DMS79 treated with DMSO at 0.1 percent for 48 hours (cell line): Measurements from ENCODE around the gene ZNF263.
A peak's percentile ranks its signal among the peaks of the same experiment; 100 is the strongest.

Experiments
- DNase-seq: peaks from one replicate; lab custom pipeline; 2025; lab: John Stamatoyannopoulos, UW

The ZNF263 gene

GRCh38 chr16:3282730-3283542 is at the start of gene ZNF263:
TSS of gene ZNF263 (plus strand) at chr16:3283491. CDS start at chr16:3283819, 328 bp downstream.
- peak; percentile 96 for DNase-seq

DNA sequence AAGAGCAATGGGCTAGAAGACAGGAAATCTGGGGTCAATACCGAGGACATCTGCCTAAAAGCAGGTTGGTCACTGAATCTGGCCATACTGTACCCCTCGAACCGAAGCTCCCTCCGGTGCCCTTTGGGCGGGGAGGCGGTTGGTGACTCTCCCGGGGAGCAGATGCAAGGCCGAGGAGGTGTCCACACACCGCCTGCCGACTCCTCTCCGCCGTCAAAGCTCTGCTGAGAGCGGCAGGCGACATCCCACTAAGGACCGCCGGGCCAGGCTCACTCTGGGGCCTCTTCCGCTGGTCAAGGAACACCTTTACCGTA is 48.8 kb upstream of the ZNF263 start:
- DNase-seq, result no peak

- DNase-seq, result peak; percentile 84
Observed at GRCh38 chr16:3234857-3235561, 48.3 kb upstream of the ZNF263 start, which contains the start of gene ZNF200. TSS of gene ZNF200 (minus strand) at chr16:3235158. CDS start at chr16:3233755, 1,403 bp downstream.

DNA sequence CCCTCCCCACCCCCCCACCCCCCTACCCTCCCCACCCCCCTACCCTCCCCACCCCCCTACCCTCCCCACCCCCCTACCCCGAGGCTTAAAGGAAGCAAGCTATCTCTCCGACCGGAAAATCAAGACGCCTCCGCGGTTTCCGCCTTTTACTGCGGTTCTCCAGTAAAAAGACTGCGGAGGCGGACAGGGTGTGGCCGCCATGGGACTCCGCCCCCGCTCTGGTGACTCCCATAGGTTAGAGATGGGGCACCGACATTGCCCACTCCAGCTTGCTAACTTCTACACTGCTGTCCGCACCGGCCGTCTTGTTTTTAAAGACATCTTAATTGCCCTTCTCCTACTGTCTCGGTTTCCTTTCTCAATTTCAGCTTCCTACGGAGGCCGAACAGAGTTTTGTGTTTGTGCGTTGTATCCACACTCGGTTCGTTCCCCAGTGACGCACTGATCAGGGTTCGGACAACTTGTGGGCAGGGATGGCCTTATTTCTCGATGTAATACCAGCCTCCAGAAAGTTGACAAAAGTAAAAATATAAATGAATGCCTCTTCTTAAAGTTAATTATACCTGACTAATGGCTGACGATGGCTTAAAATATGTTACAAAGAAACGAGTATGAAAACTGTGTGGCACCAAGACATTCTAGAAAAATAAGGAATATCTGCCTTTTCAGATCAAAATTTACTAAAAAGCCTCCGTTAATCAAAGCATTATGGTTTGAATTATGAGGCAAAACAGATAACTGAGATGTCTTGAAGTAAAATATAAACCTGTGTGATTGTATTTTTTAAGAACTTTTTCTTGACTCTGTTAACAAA is 47.2 kb upstream of the ZNF263 start:
- no peak for DNase-seq

DNA sequence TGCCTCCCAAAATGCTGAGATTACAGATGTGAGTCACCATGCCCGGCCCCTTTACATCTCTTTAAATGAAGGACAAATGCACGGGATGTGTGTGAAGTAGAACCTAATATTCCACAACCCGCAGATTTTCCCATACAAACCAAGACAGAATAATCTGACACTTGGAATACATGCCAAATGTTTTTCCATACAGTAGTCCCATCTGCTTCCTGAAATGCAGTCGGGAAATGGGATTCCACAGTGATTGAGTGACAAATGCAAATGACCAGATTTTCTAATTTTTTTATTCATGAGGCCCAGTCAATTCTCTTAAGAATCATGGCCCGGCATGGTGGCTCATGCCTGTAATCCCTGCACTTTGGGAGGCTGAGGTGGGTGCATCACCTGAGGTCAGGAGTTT is 41.5 kb upstream of the ZNF263 start:
- DNase-seq, result no peak

DNA sequence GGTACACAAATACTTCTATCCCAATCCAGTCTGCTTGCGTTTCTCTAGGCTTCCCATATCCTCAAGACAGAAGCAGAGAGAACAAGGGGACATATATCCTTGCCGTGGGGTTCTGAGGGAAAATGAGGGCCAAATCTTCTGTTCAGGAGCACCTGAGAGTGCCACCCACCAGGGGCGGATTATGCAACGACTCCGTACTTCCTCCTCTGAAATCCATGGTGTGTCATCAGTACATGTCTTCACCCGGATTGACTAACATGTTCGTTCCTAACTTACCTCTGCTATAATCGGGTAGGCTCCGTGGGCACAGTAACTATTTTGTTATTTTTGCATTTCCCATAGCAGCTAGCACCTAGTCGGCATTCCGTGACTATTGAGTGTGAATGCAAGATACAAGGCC is 40.6 kb upstream of the ZNF263 start:
- no peak for DNase-seq

DNA sequence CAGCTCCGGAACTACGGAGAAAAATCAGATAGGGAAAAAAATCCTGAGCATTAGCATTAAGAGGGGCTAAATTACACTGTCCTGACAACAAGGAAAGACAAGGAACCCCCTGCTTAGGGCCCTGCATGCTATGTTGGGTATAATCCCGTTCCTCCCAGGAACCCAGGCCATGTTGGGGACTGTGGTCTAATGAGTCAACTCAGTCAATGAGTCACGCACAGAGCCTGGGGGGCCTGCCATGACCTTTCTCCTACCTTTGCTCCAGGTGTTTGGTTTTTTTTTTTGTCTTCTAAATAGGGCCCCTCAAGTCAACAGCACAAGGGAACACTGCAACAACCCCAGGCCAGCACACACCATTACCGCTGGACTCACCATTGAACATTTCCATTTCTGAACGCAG is 39.4 kb upstream of the ZNF263 start:
- DNase-seq, result no peak

DNA sequence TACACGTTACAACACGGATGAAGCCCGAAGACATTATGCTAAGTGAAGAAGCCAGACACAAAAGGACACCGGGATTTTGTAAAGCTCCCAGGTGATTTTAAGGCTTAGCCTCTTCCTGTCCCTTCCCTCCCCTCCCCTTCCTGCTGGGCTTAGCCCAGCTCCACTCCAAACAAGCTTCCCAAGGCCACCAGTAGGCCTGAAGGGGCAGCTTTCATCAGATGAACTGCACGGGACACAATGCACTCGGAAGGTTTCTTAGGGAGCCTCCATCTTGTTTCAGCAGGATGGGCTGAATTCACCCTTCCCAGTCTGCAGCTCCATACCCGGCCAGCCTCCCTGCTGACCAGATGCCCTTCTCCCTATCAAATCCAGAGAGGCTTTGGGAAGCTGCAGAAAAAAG is 37.3 kb upstream of the ZNF263 start:
- DNase-seq, result no peak

GRCh38 chr16:3246876-3247275 is 36.4 kb upstream of the ZNF263 start:
- DNase-seq, result no peak

- DNase-seq, result no peak
Observed at GRCh38 chr16:3248596-3248995, 34.7 kb upstream of the ZNF263 start.

- DNase-seq, result no peak
Observed at GRCh38 chr16:3249020-3249419, 34.3 kb upstream of the ZNF263 start.

- DNase-seq, result no peak
Observed at GRCh38 chr16:3249451-3249850, 33.8 kb upstream of the ZNF263 start.

DNA sequence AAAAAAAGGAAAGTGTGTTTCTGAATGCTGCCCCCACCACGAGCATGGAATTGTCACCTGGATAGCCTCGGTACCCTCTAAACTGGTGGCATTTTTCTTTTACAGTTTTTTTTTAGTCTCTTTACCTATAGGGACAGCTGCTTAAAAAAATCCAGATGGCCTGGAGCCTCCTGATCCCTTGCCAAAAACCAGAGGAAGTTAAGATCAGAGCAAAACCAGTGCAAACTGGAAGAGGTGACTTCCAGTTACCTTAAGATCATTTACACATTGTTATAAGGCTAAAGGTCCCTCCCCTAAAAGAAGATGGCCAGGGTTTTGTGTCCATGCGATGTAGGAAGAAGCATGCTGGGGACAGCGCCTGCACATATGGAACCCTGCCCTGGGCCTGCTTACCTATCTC is 30.3 kb upstream of the ZNF263 start:
- no peak for DNase-seq

- DNase-seq, result no peak
Observed at GRCh38 chr16:3254309-3254708, 29.0 kb upstream of the ZNF263 start.

DNA sequence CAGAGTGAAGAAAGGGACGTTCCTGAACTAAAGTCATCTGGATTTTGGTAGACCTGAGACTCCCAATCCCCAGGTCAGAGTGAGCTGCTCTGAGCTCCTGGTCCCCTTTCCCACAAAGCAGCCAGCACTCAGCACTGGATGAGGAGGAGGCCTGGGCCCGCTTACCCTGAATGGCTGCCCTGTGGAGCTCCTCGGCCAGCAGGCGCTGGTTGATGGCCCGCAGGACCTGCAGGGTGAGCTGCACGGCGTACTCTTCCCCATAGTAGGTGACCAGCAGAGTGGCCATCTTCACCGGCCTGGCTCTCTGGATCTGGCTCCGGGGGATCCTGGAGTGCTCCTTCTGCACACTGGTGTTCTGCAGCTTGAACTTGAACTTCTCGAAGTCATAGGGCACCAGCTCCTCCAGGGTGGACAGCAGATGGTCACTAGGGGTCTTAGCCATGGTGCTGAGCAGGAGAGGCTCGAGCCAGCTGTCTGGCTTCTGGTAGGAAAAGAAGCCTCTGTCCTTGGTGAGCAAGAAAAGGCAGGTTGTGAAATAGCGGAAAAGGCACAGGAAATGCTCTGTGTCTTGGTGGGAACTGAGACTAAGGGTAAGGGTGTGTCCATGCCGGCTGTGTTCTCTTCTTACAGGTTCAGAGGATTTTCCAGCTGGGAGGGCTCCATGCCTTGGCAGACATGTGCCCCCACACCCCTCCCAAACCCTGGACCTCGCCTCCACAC is 27.0 kb upstream of the ZNF263 start, which contains the start of gene MEFV:
MEFV (minus strand) TSS at position 488 of the 720 bp plus-strand sequence; CDS start at position 442, 46 bp downstream.
- no peak for DNase-seq

- DNase-seq, result no peak
Observed at GRCh38 chr16:3256866-3257465, 26.3 kb upstream of the ZNF263 start.

- DNase-seq, result no peak
Observed at GRCh38 chr16:3259836-3260235, 23.5 kb upstream of the ZNF263 start.

GRCh38 chr16:3262517-3262916 is 20.8 kb upstream of the ZNF263 start:
- DNase-seq, result no peak

GRCh38 chr16:3264137-3265036 is 18.9 kb upstream of the ZNF263 start:
- DNase-seq, result peak; percentile 94

GRCh38 chr16:3266873-3267537 is 16.3 kb upstream of the ZNF263 start:
- no peak for DNase-seq
